GM19372 (cell line): ENCODE results near the gene SMC5.

Experiments
- ATAC-seq: cut with Tn5 transposase; IDR thresholded peaks from one replicate; pipeline ENCODE4 v1.9.1; 2021; ENCODE audit warnings: mild to moderate bottlenecking, low read depth, moderate library complexity; ENCODE audit not compliant: unreplicated experiment

Gene SMC5

DNA sequence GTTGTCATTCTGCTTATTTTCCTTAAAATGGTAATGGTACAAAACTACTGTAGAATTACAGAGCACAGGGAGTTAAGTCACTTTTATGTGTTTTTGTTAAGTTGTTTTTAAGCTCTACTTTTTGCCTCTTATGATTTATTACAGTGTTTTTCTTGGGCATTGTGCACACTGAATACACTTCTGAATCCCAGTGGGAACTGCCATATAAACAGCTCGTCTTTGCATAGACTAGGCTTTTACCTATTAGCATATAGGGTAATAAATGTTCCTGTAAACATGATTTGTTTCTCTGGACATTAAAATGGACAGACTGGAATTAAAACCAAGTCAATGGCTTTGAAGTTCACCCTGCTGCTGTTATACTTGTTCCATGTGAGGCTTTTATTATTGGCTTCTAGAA lies 143.4 kb downstream of the SMC5 start:
- ATAC-seq = no peak

GRCh38 chr9:70403166-70403565 lies 144.4 kb downstream of the SMC5 start:
- ATAC-seq = no peak

- ATAC-seq = no peak
Measured at GRCh38 chr9:70403618-70404025, 144.8 kb downstream of the SMC5 start.

GRCh38 chr9:70404261-70404660 lies 145.5 kb downstream of the SMC5 start:
- no peak for ATAC-seq
